ENCODE measurements around the gene ARHGAP24.

GRCh38 chr4:85886665-85887064, 411.7 kb downstream of the ARHGAP24 start:
- TF ChIP-seq CTCF (IDR thresholded peaks at IDR 0.05; ENCODE audit: low read length) (no peak), EZH2phosphoT487 (IDR thresholded peaks at IDR 0.05; ENCODE audit: low read length) (no peak)

Data from MM.1S (cell line).